Right lobe of liver (tissue), 4 donors: Measurements from ENCODE around the gene VANGL1.

ENCODE experiments used
- CTCF ChIP-seq, 4 donors: fragments of 200-600 bp in 3 of 4; fragments of 450-650 bp in 1 of 4; IDR thresholded peaks; one replicate each; pipeline versions ENCODE4 v1.5.1 to v1.8.0; 2016 to 2022; ENCODE audit warnings: antibody characterized with exemption in 4 of 4, mild to moderate bottlenecking in 2 of 4
- POLR2A ChIP-seq: fragments of 450-650 bp; IDR thresholded peaks from one replicate; pipeline ENCODE4 v1.6.1; 2017; ENCODE audit warnings: antibody characterized with exemption, mild to moderate bottlenecking
- donor health status: DM: no; HTN: no; CAD: no.
- donor health status: DM: no; HTN: no; CAD: no.
- donor health status: DM: no; HTN: yes; CAD: no.

- TF ChIP-seq CTCF (IDR thresholded peaks at IDR 0.05): no peak
- TF ChIP-seq POLR2A: no peak
Measured at GRCh38 chr1:115670476-115671175, 28.9 kb downstream of the VANGL1 start.
